ENCODE measurements around the gene CRYL1.

Gene CRYL1

GRCh38 chr13:20397896-20398295, 127.8 kb downstream of the CRYL1 start:
- DNase-seq (ENCODE audit: low spot score), result no peak

DNA sequence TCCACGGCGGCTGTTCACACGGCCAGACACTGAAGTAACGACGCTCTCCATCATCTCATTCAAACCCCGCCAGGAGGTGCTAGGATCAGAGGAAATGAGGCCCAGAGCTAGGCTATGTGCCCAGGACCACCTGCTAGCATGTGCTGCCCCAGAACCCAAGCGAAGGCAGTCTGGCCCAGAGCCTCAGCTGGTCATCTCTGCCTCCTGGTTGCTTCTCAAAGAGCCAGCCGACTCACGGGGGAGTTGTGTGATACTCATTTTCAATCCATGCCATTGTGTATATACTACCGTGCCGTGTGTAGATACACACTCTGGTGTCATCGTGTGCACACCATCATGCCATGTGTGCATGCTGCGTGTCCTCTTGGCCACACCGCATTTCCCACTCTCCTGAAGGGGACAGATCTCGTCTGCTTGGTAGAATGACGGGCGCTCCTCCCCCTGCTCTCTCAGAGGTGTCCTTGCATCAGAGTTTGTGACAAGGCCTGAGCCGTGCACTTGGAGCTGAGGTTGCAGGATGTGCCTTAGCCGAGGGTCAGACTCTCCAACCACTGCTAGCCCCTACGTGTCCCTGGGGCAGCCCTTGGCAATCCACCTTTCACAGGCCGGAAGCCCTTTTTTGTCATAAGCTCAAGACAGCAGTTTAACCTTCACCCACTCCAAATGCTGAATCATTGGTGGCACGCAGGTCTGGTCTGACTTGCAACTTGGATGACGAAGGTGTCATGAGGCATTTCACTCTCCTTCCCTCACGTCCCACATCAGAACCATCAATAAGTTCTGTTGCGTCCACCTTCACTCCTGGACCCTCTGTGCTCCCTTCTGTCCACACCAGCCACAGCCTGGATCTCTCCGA, 130.4 kb downstream of the CRYL1 start:
- DNase-seq (ENCODE audit: low spot score), result no peak

DNA sequence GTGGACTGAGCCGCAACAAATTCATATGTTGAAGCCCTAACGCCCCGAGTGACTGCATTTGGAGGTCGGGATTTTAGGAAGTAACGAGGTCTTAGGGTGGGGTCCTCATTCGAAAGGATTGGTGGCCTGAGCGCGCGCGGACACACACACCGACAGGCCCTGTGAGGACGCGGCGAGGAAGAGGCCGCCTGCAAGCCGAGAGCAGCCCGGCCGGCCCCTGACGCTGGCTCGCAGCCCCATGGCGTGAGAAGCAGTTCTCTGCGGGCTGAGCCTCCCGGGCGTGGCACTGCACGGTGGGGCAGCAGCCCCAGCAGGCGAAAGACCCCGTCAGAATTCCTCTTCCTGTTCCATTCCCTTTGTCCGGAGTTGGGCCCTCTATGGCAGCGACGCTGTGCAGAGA, 131.2 kb downstream of the CRYL1 start:
- DNase-seq (ENCODE audit: low spot score), result no peak

GRCh38 chr13:20394169-20394501, 131.5 kb downstream of the CRYL1 start:
- DNase-seq (ENCODE audit: low spot score), result no peak

DNA sequence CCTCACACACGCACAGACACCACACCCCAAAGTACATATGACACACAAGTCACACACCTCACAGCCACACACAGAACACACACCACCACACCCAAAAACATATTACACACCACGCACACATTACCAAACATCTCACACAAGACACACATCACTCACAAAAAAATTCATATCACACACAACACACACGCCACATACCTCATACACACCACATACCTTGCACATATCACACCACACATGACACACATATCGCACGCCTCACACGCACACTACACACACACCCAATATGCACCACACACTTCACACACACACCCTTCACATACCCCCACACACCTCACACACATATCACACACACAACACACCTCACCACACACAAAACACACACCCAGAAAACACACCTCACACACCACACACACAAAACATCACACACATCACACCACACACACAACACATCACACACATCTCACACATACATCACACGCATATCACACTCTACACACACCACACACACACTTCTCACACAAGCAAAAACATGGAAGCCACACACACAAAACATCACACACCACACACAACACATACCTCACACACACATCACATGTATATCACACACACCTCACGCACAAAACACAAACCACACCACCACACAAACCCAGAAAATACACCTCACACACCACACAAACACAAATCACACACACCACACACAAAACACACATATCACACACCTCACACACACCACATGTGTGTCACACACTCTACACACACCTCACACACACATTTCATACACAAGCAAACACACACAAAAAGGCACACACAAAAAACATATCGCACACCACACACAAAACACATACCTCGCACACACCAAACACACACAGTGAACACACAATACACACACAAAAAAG, 132.1 kb downstream of the CRYL1 start:
- no peak for DNase-seq (ENCODE audit: low spot score)

DNA sequence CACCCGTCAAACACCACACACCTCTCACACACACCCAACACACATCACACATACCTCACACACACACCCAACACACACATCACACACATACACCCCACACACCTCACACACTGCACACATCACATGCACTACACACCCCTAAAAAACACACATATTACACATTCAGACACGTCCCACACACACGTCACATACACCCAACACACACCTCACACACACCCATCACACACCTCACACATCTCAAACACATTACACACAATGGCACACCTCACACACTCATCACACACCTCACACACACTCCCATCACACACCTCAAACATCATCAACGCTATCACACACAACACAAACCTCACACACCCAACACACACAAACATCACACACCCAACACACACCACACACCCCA, 133.1 kb downstream of the CRYL1 start:
- no peak for DNase-seq (ENCODE audit: low spot score)

DNA sequence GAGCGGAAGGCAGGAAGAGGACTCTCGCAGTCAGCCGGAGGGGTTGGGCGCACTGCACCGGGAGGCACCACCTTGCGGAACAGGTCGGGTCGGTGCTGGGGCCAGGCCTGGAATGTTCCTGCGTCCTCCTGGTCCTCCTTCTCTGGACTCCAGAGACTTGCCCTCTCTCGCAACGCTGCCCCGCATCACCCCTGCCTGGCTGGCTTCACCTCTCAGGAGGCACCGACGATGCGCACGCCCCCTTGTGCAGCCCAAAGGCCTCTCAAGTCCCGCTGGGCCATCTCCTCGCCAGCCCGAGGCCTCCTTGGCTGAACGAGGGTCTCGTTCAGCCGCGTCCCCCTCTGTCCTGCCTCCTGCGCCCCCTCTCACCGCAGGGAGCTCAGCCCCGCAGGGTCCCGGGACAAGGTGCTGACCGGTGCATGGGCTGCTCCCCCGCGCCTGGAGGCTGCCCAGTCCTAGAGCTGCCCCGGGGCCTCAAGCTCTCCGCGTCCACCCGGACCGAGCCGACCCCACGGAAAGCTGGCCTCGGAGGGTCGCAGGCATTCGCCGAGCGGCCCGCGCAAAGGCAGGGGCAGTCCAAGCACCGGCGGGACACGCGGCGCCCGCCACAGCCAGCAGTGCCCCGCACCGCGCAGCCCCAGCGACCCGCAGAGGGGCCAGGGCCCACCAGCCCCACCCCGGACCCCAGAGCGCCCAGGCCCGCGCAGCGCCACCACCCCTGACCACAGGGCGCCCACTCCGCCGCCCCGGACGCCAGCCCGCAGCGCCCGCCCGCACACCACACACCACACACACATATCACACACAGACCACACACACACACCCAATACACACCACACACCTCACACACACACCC, 133.8 kb downstream of the CRYL1 start:
- no peak for DNase-seq (ENCODE audit: low spot score)

DNA sequence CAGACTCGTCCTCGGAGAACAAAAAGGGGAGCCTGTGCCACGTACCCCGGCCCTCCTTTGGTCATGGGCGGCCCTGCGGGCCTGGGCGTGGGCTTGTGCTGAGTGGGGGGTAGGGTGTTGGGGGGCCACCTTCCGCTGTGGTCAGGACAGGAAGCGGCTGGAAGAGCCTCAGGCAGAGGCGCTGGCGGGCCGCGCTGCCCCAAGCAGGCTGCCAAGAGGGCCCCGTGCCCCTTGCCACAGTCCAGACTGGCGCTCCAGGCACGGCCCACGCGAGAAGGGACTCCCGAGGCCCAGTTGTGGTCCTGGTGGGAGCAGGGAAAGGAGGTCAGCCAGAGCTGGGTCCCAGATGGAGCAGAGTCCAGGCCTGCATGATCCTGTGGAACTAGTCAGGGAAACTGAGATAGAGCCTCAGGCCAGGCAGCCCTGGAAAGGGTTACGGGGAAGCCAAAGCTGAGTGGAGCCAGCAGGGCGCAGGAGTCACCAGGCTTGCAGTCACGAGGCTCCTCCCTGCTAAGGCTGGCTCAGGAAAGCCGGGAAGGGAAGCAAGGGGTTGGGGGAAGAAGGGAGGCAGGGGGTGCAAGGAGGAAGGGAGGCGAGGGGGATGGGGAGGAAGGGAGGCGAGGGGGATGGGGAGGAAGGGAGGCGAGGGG, 135.0 kb downstream of the CRYL1 start:
- no peak for DNase-seq (ENCODE audit: low spot score)

GRCh38 chr13:20389696-20390525, 135.7 kb downstream of the CRYL1 start:
- no peak for DNase-seq (ENCODE audit: low spot score)

- no peak for DNase-seq (ENCODE audit: low spot score)
Observed at GRCh38 chr13:20388184-20388583, 137.5 kb downstream of the CRYL1 start.

GRCh38 chr13:20387441-20387971, 138.2 kb downstream of the CRYL1 start:
- DNase-seq (ENCODE audit: low spot score), result no peak

GRCh38 chr13:20387006-20387405, 138.7 kb downstream of the CRYL1 start:
- no peak for DNase-seq (ENCODE audit: low spot score)

DNA sequence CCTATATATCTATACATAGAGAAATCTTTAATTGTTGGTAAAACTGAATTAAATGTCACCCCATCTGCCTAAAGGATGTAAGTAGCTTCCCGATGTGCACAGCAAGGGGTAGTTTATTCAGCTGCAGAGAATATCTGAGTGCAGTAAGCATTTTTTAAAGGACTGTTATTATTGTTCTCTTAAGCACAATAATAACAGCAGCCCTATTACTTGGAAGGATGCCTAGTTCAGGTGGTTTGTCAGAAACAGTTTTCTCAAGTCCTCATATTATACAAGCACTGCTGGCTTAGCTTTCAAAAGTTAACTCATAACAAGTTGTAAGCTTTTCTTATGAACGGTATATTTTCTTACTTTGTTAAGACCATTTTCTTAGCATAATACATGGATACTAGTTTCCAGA, 142.6 kb downstream of the CRYL1 start:
- no peak for DNase-seq (ENCODE audit: low spot score)

DNA sequence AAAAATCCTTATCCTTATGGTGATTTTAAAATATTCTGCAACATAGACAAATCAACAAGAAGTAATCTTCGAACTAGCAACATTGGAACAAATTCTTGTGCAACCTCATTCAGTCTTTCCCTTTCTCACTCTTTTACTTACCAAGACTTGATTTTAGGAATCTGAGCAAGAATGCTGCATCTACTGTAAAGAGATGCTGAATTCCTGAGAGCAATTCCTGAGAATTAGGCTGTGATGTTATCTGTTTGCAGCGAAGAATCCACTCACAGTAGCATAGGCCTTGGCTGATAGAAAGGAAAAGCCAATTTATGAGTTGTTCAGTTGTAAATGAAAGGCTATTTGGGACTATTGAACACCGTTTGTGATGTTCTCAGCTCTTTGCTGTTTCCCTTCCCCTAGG, 144.3 kb downstream of the CRYL1 start:
- no peak for DNase-seq (ENCODE audit: low spot score)

DNA sequence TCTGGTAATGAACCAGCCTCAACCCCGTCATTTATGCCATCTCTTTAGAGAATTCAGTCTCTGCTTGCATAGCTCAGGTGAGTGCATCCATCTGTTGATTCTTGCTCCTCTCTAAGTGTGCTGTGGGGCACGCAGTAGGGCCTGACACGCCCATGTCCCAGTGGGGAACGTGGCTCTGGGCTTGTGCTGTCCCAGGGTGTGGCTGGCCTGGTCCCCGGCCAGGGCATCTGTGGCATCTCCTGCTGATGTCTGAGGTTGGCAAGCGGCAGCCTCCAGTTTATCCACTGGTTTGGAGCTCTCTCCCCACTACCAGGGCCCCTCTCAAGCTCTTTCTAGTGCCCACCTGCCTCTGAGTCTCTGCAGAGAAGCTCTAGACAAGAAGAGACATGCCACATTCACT, 146.9 kb downstream of the CRYL1 start:
- no peak for DNase-seq (ENCODE audit: low spot score)

DNA sequence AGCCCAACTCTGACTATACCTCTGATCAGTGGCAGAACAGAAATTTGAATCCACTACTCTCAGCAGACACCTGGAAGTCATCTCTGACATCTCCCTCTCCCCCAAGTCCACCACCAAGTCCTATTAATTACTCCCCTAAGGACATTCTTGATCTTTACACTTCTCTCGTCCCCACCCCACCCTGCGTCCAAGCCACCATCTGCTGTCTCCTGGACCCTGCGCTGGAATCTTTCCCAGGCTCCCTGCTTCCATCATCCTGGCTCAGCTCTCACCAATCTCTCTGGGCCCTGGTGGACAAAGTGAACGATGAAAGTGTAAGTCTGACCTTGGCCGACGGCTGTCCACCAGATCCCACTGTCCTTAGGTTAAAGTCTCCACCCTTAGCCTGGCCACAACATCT, 147.9 kb downstream of the CRYL1 start:
- no peak for DNase-seq (ENCODE audit: low spot score)

DNA sequence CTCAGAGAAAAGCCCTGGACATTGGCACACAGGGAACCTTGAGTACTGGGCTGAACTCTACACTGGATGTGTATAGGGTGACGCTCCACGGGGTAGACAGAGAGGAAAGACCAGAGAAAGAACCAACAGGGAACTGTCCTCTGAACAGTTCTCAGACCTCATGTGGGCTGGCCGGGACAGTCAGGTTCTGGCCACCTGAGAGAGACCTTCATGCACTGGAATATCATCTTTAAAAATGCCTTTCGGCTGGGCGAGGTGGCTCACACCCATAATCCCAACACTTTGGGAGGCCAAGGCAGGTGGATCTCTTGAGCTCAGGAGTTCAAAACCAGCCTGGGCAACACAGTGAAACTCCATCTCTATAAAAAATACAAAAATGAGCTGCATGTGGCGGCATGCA, 149.8 kb downstream of the CRYL1 start:
- DNase-seq (ENCODE audit: low spot score), result no peak

GRCh38 chr13:20373861-20374260, 151.8 kb downstream of the CRYL1 start:
- DNase-seq (ENCODE audit: low spot score), result no peak

GRCh38 chr13:20371825-20372224, 153.8 kb downstream of the CRYL1 start:
- DNase-seq (ENCODE audit: low spot score), result no peak

GRCh38 chr13:20370815-20371421, 154.7 kb downstream of the CRYL1 start:
- no peak for DNase-seq (ENCODE audit: low spot score)

All from hematopoietic multipotent progenitor cell treated with erythropoietin and hydrocortisone succinate and interleukin-3 and kit ligand, for 15 days (in vitro differentiated cells).